ENCODE measurements around the gene ATL1.

ATL1 gene

GRCh38 chr14:50559990-50560930, at the start of gene ATL1:
TSS of gene ATL1 (plus strand) at chr14:50560145. CDS start at chr14:50560266, 121 bp downstream.
- no peak for DNase-seq (ENCODE audit: low read depth)

GRCh38 chr14:50510157-50510556, 49.8 kb upstream of the ATL1 start:
- no peak for DNase-seq (ENCODE audit: low read depth)

- DNase-seq (ENCODE audit: low read depth), result no peak
These were observed 47.5 kb upstream of the ATL1 start for GRCh38 chr14:50512463-50512862.

- DNase-seq (ENCODE audit: low read depth), result no peak
These were observed 43.9 kb upstream of the ATL1 start for GRCh38 chr14:50516091-50516490.

GRCh38 chr14:50520947-50521815, 38.8 kb upstream of the ATL1 start:
- DNase-seq (ENCODE audit: low read depth), result no peak

- no peak for DNase-seq (ENCODE audit: low read depth)
These were observed 38.0 kb upstream of the ATL1 start for GRCh38 chr14:50521912-50522341.

- DNase-seq (ENCODE audit: low read depth), result no peak
These were observed 36.5 kb upstream of the ATL1 start for GRCh38 chr14:50523271-50524041.

- no peak for DNase-seq (ENCODE audit: low read depth)
These were observed 35.9 kb upstream of the ATL1 start for GRCh38 chr14:50524060-50524459.

GRCh38 chr14:50524731-50525515, 35.0 kb upstream of the ATL1 start:
- no peak for DNase-seq (ENCODE audit: low read depth)

GRCh38 chr14:50528000-50528399, 31.9 kb upstream of the ATL1 start:
- DNase-seq (ENCODE audit: low read depth), result no peak

GRCh38 chr14:50529288-50530179, 30.4 kb upstream of the ATL1 start:
- no peak for DNase-seq (ENCODE audit: low read depth)

- no peak for DNase-seq (ENCODE audit: low read depth)
These were observed 29.6 kb upstream of the ATL1 start for GRCh38 chr14:50530358-50530757.

GRCh38 chr14:50530794-50531365, 29.1 kb upstream of the ATL1 start:
- no peak for DNase-seq (ENCODE audit: low read depth)

GRCh38 chr14:50531595-50532501, 28.1 kb upstream of the ATL1 start:
- DNase-seq (ENCODE audit: low read depth), result no peak

- peak; percentile 81 for DNase-seq (ENCODE audit: low read depth)
These were observed 27.3 kb upstream of the ATL1 start, which contains the start of gene MAP4K5 for GRCh38 chr14:50532502-50533240. TSS of gene MAP4K5 (minus strand) at chr14:50532569. CDS start at chr14:50532049, 520 bp downstream.

- no peak for DNase-seq (ENCODE audit: low read depth)
These were observed 26.7 kb upstream of the ATL1 start for GRCh38 chr14:50533241-50533705.

- no peak for DNase-seq (ENCODE audit: low read depth)
These were observed 26.1 kb upstream of the ATL1 start for GRCh38 chr14:50533806-50534205.

GRCh38 chr14:50534416-50534815, 25.5 kb upstream of the ATL1 start:
- DNase-seq (ENCODE audit: low read depth), result no peak

Measured in stimulated activated CD8-positive, alpha-beta memory T cell treated with anti-CD3 and anti-CD28 coated beads, Interleukin-12 subunit alpha, Interleukin-12 subunit beta, amount 100 ng/mL, for 1 hour (primary cell).